Lung (tissue), 12 donors: ENCODE data around the gene PARD6G. TPM values are rescaled to one million over a fixed set of nuclear protein-coding genes. Genes with fewer than 3 reads are reported as not detected.

ENCODE experiments used
- ATAC-seq: fragments of 200-7000 bp; cut with Tn5 transposase; one replicate; pipeline ENCODE4 v1.9.1; 2020; ENCODE audit warnings: moderate number of reproducible peaks; ENCODE audit not compliant: insufficient read depth, low FRiP score
- DNase-seq, 3 donors: peaks; one replicate each; pipeline ENCODE4 v3.0.0-alpha.2; 2013 to 2017
- H3K27ac ChIP-seq, 2 donors: one replicate each; pipeline ENCODE4 v1.5.1; 2013; ENCODE audit warnings: mild to moderate bottlenecking in 2 of 2, moderate library complexity in 2 of 2, control low read depth in 1 of 2, inconsistent platforms in 1 of 2, low read depth in 1 of 2, low read length in 1 of 2
- H3K27me3 ChIP-seq, 3 donors: one replicate each; pipeline ENCODE4 v1.5.1; 2013; ENCODE audit warnings: low read length in 2 of 3; ENCODE audit not compliant: control insufficient read depth in 3 of 3, insufficient read depth in 3 of 3
- H3K36me3 ChIP-seq, 4 donors: one replicate each; pipeline ENCODE4 v1.5.1; 2013; ENCODE audit warnings: low read length in 4 of 4, mild to moderate bottlenecking in 1 of 4, moderate library complexity in 1 of 4; ENCODE audit not compliant: control insufficient read depth in 4 of 4, insufficient read depth in 4 of 4
- H3K4me1 ChIP-seq, 5 donors: one replicate each; pipeline ENCODE4 v1.5.1; 2013; ENCODE audit warnings: low read length in 5 of 5, mild to moderate bottlenecking in 2 of 5, moderate library complexity in 1 of 5; ENCODE audit not compliant: control insufficient read depth in 5 of 5, insufficient read depth in 5 of 5
- H3K4me3 ChIP-seq: one replicate; pipeline ENCODE4 v1.5.1; 2013; ENCODE audit warnings: mild to moderate bottlenecking, control low read depth, moderate library complexity
- H3K9ac ChIP-seq, 2 donors: one replicate each; pipeline ENCODE4 v1.5.1; 2013; ENCODE audit warnings: low read length in 2 of 2, control low read depth in 1 of 2; ENCODE audit not compliant: insufficient read depth in 1 of 2
- H3K9me3 ChIP-seq, 4 donors: one replicate each; pipeline ENCODE4 v1.5.1; 2013; ENCODE audit warnings: low read length in 3 of 4, mild to moderate bottlenecking in 1 of 4, moderate library complexity in 1 of 4; ENCODE audit not compliant: control insufficient read depth in 4 of 4, insufficient read depth in 3 of 4
- WGBS, 2 donors: extraction: QIAGEN DNeasy Blood & Tissue Kit; methylation state at CpG; one replicate each; pipeline ENCODE4 v1.1.7; 2013; 5-methylcytosine and 5-hydroxymethylcytosine counted together
- polyA plus RNA-seq, 2 donors: library from polyadenylated mRNA; stranded (reverse); fragments of 200-250 nt; gene quantifications; one replicate each; pipeline ENCODE4 v1.2.1, GENCODE V29; 2013
- total RNA-seq, 2 donors: library from RNA; depleted of rRNA in 1 of 2; stranded (reverse); fragments of >200 nt in 1 of 2; gene quantifications; one replicate each; pipeline ENCODE4 v1.2.1, GENCODE V29; 2014 to 2021
- TF ChIP-seq, protein P1 (sequence below): IDR thresholded peaks from 2 replicates; pipeline ENCODE4 v1.5.1; 2012; ENCODE audit warnings: mild to moderate bottlenecking; ENCODE audit errors: control extremely low read depth, extremely low read depth
- donor health status: control.
- donor health status: control.
- donor health status: Bipolar disorder and iron deficiency.
- donor health status: healthy.
- donor health status: DM: yes; HTN: yes; CAD: no.

The PARD6G gene
- total and polyA plus RNA-seq, 4 donors, result 1.8 to 9.8 (median 3.1) TPM

DNA sequence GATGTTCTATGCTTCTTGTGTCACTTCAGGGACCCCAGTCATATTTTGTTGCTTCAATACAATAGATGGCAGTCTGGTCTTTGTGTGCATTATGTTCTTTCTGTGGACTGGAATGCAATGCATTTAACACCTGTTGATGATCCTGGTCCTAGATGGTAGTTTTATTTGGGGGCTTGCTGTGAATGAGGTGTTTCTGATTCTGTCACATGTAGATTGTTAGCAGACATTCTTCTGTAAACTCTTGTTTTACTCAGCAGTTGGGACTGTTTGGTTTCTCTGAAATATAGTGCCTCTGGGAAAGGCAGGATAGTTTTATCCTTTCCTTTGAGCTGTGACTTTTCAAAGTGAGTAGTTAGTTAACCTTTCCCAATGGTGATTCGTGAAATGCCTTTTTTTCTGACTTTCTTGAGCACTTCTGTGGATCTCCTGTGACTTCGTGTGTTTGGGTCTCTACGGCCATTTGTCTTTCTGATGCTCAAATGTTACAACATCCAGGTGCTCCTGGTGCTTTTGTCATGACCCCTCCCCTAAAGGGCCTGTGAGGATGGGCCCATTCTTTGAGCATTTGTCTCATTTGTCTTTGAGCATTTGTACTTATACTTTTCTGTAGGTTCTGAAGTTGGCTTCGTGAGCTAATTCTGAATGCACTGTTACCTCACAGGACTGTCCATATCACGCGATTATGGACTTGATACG is 117.5 kb downstream of the PARD6G start:
- Histone ChIP-seq H3K36me3 (peaks cover 0 to 8% (median 4%) of the 10 kb centered on the region in 4 donors), H3K4me1 (no peaks in the 10 kb centered on the region), H3K9ac (no peak overlapping the region), H3K27me3 (no peaks in the 10 kb centered on the region), H3K4me3 (no peak overlapping the region), H3K27ac (no peak overlapping the region), H3K9me3 (no peaks in the 10 kb centered on the region)
- no peak for DNase-seq
- TF ChIP-seq, protein P1, sequence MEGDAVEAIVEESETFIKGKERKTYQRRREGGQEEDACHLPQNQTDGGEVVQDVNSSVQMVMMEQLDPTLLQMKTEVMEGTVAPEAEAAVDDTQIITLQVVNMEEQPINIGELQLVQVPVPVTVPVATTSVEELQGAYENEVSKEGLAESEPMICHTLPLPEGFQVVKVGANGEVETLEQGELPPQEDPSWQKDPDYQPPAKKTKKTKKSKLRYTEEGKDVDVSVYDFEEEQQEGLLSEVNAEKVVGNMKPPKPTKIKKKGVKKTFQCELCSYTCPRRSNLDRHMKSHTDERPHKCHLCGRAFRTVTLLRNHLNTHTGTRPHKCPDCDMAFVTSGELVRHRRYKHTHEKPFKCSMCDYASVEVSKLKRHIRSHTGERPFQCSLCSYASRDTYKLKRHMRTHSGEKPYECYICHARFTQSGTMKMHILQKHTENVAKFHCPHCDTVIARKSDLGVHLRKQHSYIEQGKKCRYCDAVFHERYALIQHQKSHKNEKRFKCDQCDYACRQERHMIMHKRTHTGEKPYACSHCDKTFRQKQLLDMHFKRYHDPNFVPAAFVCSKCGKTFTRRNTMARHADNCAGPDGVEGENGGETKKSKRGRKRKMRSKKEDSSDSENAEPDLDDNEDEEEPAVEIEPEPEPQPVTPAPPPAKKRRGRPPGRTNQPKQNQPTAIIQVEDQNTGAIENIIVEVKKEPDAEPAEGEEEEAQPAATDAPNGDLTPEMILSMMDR, result no peak
- 69 to 85% methylated on average over 7 of the region's 7 CpGs for WGBS, 2 donors
- ATAC-seq, result no peak

DNA sequence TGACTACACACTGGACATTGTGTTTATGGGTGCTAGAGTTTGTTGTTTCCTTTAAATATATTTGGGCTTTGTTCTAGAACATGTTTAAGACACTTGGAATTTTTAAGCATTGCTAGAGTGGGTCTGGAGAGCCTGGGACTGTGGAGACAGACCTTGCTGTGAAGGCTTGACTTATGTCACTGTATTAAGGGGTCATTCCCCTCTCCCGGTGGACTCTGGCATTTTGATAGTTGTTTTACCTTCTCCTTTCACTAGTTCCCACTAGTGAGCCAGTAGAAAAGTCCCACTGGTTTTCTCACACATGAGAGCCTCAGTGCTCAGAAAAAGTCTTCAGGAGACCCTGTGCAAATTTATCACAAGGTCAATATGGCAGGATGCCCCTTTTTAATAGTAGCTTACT is 119.7 kb downstream of the PARD6G start:
- TF ChIP-seq, protein P1, result no peak
- Histone ChIP-seq H3K4me1 (no peaks in the 10 kb centered on the region), H3K4me3 (no peak overlapping the region), H3K27me3 (no peaks in the 10 kb centered on the region), H3K9ac (no peak overlapping the region), H3K9me3 (no peaks in the 10 kb centered on the region), H3K27ac (no peak overlapping the region), H3K36me3 (no peaks in the 10 kb centered on the region)
- DNase-seq (no peak), ATAC-seq (no peak)
- WGBS, 2 donors, result 83 to 89% methylated on average over 1 of the region's 1 CpG

DNA sequence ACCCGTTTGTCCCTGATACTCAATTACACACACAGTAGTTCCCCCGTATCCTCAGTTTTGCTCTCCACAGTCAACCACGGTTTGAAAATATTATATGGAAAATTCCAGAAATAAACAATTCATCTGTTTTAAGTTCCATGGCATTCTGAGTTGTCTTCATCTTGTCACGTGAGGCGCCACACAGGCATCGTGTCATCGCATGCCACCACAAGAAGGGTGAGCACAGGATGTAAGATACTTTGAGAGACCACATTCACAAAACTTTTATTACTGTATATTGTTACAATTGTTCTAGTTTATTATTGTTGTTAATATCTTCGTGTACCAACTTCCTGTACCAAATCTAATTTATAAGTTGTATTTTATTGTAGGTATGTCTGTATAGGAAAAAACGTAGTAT is 120.5 kb downstream of the PARD6G start:
- 92 to 93% methylated on average over 9 of the region's 9 CpGs for WGBS, 2 donors
- no peaks in the 10 kb centered on the region for H3K27me3 ChIP-seq
- no peak overlapping the region for H3K9ac ChIP-seq
- TF ChIP-seq, protein P1, result no peak
- H3K36me3 ChIP-seq, result peaks cover 0 to under 1% (median 0%) of the 10 kb centered on the region in 4 donors
- H3K4me3 ChIP-seq, result no peak overlapping the region
- H3K9me3 ChIP-seq, result no peaks in the 10 kb centered on the region
- ATAC-seq (no peak), DNase-seq (no peak)
- H3K4me1 ChIP-seq, result no peaks in the 10 kb centered on the region
- no peak overlapping the region for H3K27ac ChIP-seq

DNA sequence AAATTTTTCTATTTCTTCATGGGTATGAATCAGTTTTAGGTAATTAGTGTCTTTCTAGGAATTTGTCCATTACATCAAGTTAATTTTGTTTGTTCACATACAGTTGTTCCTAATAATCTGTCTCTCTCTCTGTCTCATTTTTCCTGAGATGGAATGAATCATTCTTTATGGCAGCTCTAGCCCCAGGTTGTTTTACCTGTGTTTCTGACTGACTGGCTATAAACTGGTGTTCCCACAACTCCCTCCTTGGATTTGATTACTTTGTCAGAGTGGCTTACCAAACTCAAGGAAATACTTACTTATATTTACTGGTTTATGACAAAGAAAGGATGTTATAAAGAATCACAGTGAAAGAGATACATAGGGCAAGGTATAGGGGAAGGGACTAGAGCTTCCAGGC is 123.2 kb downstream of the PARD6G start:
- no peak overlapping the region for H3K27ac ChIP-seq

More for the DNA sequence above, 123.2 kb downstream of the PARD6G start:
- H3K27me3 ChIP-seq, result no peaks in the 10 kb centered on the region
- H3K9me3 ChIP-seq, result no peaks in the 10 kb centered on the region
- ATAC-seq, result no peak
- H3K4me1 ChIP-seq, result peaks cover 0 to 2% (median 0%) of the 10 kb centered on the region in 5 donors
- peaks cover 0 to 7% (median 5%) of the 10 kb centered on the region in 4 donors for H3K36me3 ChIP-seq
- H3K4me3 ChIP-seq, result no peak overlapping the region
- no peak overlapping the region for H3K9ac ChIP-seq
- TF ChIP-seq, protein P1, result no peak
- no peak for DNase-seq
